Neutrophil (primary cell): Measurements from ENCODE around the gene GALNT17.
"Not testable (repeated sequence)": the region's sequence is repeated elsewhere in the genome, so short reads cannot be mapped to it uniquely, and the experiment has no call there.

Source experiments
- H3K27ac ChIP-seq: fragments of 200-600 bp; sonication (generic); 2 replicates; pipeline ENCODE4 v1.5.1; 2016; ENCODE audit warnings: mild to moderate bottlenecking, moderate library complexity
- H3K27me3 ChIP-seq: fragments of 200-600 bp; sonication (generic); 2 replicates; pipeline ENCODE4 v1.6.0; 2016; ENCODE audit warnings: mild to moderate bottlenecking
- H3K36me3 ChIP-seq: fragments of 200-600 bp; sonication (generic); 2 replicates; pipeline ENCODE4 v1.5.1; 2017
- H3K4me1 ChIP-seq, 2 experiments: fragments of 200-600 bp in 1 of 2; sonication (generic) in 1 of 2; 1 replicate in 1 of 2; 2 replicates in 1 of 2; pipeline versions ENCODE4 v1.5.1 to v1.6.1; 2013 to 2016; ENCODE audit warnings: low read depth in 1 of 2, low read length in 1 of 2, mild to moderate bottlenecking in 1 of 2, moderate library complexity in 1 of 2; ENCODE audit not compliant: control insufficient read depth in 1 of 2, insufficient read depth in 1 of 2
- H3K4me3 ChIP-seq, 2 experiments: fragments of 200-600 bp in 1 of 2; sonication (generic) in 1 of 2; 1 replicate in 1 of 2; 2 replicates in 1 of 2; pipeline ENCODE4 v1.5.1; 2013 to 2016; ENCODE audit warnings: low read depth in 1 of 2, low read length in 1 of 2, mild to moderate bottlenecking in 1 of 2, moderate library complexity in 1 of 2
- H3K9me3 ChIP-seq: fragments of 200-600 bp; sonication (generic); 2 replicates; pipeline ENCODE4 v1.5.1; 2016
- TF ChIP-seq, protein P1 (sequence below): fragments of 200-600 bp; sonication (generic); IDR thresholded peaks from 2 replicates; pipeline ENCODE4 v1.5.1; 2016; ENCODE audit warnings: antibody characterized with exemption

The GALNT17 gene

DNA sequence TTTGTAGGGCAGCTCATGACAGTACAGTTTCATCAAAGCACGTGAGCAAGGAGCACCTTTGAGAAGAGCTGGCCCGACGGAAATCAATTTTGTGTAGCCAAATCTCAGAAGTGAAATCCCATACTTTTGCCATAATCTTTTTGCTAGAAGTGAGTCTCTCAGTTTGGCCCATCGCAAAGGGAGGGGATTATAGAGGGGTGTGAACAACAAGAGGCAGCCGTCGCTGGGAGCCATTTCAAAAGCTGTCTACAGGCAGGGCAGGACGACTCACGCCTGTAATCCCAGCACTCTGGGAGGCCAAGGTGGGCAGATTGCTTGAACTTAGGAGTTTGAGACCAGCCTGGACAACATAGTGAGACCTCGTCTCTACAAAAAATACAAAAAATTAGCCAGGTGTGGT is 599.8 kb downstream of the GALNT17 start:
- H3K36me3 ChIP-seq = no peaks in the 10 kb centered on the region
- H3K4me1 ChIP-seq = peaks cover 0 to 3% of the 10 kb centered on the region in 2 experiments
- no peaks in the 10 kb centered on the region for H3K9me3 ChIP-seq
- H3K27me3 ChIP-seq = peaks cover 10% of the 10 kb centered on the region
- TF ChIP-seq, protein P1, sequence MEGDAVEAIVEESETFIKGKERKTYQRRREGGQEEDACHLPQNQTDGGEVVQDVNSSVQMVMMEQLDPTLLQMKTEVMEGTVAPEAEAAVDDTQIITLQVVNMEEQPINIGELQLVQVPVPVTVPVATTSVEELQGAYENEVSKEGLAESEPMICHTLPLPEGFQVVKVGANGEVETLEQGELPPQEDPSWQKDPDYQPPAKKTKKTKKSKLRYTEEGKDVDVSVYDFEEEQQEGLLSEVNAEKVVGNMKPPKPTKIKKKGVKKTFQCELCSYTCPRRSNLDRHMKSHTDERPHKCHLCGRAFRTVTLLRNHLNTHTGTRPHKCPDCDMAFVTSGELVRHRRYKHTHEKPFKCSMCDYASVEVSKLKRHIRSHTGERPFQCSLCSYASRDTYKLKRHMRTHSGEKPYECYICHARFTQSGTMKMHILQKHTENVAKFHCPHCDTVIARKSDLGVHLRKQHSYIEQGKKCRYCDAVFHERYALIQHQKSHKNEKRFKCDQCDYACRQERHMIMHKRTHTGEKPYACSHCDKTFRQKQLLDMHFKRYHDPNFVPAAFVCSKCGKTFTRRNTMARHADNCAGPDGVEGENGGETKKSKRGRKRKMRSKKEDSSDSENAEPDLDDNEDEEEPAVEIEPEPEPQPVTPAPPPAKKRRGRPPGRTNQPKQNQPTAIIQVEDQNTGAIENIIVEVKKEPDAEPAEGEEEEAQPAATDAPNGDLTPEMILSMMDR = no peak
- no peak overlapping the region for H3K4me3 ChIP-seq
- no peak overlapping the region for H3K27ac ChIP-seq

DNA sequence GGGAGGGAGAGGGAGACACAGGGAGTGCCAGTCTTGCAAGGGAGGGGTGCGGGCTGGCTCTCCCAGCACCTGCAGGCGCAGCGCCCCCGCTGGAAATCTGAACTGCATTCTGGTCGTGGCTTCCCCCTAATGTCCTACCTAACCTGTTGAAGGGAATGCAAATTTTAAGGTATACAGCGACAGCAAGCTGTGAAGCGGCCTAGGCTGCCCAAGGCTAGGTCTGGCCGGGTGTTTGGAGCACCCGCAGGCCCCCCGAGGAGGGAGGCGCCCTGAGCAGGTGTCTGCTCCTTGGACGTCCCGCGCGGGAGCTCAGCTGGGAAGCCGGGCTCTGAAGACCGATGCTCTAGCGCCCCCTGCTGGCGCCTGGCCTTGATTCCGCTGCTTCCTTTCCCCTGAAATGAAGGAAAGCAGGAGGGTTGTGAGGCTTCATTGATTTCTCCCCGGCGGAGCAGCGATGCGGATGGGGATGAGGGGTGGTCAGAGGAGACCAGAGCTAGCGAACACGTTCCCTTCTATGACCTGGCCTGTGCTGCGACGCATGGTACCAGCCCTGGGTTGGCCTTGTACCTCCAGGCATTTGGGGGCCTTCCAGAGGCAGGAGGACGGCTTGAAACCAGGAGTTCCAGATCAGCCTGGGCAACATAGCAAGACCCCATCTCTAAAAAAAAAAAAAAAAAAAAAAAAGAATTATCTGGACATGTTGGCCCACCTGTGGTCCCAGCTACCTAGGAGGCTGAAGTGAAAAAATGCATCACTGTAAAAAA is 601.3 kb downstream of the GALNT17 start:
- no peaks in the 10 kb centered on the region for H3K9me3 ChIP-seq
- H3K27me3 ChIP-seq = peaks cover 10% of the 10 kb centered on the region
- no peak overlapping the region for H3K27ac ChIP-seq
- no peaks in the 10 kb centered on the region for H3K36me3 ChIP-seq
- TF ChIP-seq, protein P1 = peak; percentile 64
- peaks cover 0 to 3% of the 10 kb centered on the region in 2 experiments for H3K4me1 ChIP-seq
- no peak overlapping the region for H3K4me3 ChIP-seq

DNA sequence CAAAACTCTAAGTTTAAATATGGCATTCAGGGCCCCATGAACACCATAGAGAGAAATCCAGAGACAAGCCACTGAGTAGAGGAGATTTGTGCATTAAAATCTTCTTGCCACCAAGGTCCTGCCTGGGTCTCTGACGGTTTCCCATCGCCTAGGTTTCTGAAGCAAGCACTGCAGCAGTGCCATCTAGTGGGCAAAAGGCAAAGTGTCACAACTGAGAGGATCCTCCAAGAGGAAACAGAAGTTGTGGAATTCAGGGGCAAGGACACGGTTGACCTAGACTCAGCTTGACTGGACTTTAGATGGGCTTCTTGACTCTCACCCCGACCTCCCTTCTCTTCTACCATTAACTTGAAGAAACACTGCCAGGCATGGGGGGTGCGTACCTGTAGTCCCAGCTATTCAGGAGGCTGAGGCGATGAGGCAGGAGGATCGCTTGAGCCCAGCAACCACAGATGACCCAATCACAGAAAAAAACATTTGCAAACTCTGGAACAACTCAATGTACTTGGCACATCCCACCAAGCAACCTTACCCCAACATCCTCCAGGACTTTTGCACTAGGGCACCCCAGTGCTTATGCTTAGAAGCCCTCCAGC is 604.1 kb downstream of the GALNT17 start:
- Histone ChIP-seq H3K4me3 (no peak overlapping the region), H3K36me3 (no peaks in the 10 kb centered on the region), H3K9me3 (no peaks in the 10 kb centered on the region), H3K27ac (no peak overlapping the region), H3K4me1 (peaks cover 0 to 3% of the 10 kb centered on the region in 2 experiments), H3K27me3 (peaks cover 10% of the 10 kb centered on the region)
- TF ChIP-seq, protein P1 = no peak

DNA sequence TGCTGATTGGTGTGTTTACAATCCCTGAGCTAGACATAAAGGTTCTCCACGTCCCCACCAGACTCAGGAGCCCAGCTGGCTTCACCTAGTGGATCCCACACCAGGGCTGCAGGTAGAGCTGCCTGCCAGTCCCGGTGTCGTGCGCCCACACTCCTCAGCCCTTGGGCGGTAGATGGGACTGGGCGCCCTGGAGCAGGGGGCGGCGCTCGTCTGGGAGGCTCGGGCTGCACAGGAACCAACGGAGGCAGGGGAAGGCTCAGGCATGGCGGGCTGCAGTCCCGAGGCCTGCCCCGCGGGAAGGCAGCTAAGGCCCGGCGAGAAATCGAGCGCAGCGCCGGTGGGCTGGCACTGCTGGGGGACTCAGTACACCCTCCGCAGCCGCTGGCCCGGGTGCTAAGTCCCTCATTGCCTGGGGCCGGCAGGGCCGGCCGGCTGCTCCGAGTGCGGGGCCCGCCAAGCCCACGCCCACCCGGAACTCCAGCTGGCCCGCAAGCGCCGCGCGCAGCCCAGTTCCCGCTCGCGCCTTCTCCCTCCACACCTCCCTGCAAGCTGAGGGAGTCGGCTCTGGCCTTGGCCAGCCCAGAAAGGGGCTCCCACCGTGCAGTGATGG is 606.1 kb downstream of the GALNT17 start:
- not testable (repeated sequence) for H3K4me1 ChIP-seq, H3K27me3 ChIP-seq, H3K9me3 ChIP-seq, H3K4me3 ChIP-seq, H3K36me3 ChIP-seq, H3K27ac ChIP-seq

DNA sequence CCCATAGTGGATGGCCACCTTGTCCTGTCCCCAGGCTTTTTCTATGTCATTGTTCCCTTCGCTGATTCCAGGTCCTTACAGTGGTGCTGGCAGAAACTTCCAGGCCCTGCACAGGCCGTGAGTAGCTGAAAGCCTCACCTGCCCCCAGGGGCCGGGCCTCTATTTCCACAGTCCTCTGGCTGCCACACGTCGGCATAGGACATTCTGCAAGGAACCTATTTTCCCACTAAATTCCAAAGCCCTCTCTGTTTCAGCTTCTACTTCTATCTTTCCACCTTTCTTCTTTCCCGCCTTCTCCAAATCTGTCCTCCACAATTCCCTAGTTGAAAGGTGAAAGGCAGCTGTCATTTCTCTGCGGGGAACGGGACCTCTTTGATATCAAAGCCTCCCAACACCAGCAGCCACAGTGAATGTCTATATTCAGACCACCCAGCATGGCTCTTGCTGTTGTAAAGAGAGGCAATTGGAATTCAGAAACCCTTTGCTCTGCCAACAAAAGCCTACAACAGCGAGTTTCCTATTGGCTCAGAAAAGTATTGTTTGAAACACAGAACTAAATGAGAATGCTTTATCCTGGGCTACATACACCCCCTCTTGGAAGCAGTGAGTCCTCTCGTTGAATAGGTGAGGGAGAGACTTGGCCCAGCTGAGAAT is 607.7 kb downstream of the GALNT17 start:
- TF ChIP-seq, protein P1 = no peak
- Histone ChIP-seq H3K27ac (no peak overlapping the region), H3K36me3 (no peaks in the 10 kb centered on the region), H3K4me3 (no peak overlapping the region), H3K4me1 (no peaks in the 10 kb centered on the region), H3K27me3 (no peaks in the 10 kb centered on the region), H3K9me3 (no peaks in the 10 kb centered on the region)
